HG03432 (cell line): ENCODE data around the gene EPHA3.

Experiments used
- ATAC-seq: cut with Tn5 transposase; IDR thresholded peaks from one replicate; pipeline ENCODE4 v1.9.1; 2021; ENCODE audit warnings: mild to moderate bottlenecking, moderate library complexity; ENCODE audit not compliant: unreplicated experiment

EPHA3 gene

DNA sequence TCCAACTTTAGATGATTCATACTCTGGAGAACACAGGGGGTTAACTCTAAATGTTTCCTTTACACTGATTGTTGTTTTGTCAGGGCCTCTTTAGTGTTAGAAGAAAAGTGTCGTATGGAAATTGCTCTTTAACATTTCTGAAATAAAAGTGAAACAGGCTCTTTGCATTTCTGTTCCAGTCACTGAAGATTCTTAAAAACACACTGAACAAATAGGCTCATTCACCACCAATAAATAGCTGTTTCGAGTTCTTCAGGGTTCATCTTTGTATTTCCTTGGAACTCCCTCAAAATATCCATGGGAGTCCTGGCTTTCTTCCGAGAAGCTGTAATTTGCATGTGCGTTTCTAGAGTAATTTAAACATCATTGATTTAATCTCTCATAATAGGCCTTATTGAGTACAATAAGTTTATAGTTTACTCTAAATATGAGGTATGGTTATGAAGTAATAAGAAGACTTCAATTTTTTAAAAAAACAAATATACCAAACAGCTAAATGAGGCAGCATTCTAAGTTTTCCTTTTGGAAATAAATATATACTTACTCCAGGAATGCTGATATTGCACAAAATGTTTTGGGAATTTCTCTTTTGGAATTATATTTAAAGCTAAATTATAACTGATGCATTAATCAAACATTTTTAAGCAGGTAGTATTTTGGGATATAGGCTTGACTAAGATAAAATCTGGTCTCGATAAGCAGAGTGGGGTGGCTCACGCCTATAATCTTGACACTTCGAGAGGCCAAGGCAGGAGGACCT lies 327.4 kb downstream of the EPHA3 start:
- ATAC-seq: no peak

DNA sequence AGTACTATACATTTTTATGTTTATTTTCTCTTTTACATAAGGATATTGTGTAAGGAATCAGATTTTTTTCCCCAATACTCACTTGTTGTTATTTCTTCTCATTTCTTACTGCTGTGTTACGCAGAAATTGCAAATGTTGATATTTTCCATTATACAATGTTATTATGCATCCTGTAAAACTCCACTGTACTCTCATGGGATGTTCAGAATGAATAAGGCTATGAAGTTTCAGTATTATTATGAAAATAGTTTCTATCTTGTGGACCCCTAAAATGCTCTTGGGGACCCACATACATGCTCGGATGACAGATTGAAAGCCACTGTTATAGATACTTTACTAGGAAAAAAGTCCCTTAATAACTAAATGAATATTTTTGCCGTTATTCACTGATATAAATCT lies 329.4 kb downstream of the EPHA3 start:
- no peak for ATAC-seq

DNA sequence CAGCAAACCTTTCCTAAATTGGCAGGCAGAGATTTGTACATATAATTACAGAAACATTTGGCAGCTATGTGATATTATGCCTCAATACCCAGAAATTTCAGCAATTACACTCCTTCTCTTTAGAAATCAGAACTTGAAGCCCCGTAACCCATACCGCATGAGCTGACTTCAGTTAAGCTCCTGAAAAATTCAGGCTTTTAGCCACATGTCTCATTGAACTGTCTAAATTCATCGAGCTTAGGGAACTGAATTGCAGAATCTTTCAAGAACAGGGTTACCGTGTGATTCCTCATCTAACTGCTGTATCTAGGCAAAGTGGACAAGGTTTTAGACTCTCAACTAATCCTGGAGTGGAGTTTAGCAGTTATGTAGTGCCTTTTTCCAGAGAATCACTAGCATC lies 333.0 kb downstream of the EPHA3 start:
- no peak for ATAC-seq

DNA sequence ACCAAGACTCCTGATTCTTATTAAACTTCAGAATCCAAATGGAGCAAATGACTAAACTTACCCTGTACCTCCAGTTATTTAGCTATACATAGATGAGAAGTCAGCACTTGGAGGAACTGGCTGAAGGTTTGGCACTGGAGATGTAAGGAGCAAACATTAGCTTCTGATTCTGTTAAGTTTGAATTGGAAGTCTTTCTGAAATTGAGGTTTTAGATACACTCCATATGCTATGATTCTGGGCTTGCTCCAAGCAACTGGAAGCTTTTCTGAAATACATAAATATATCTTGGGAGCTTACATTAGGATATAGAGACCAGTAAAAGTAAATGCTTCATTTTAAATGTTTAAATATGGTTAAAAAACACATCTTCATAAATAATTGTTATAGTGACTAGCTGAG lies 333.7 kb downstream of the EPHA3 start:
- ATAC-seq: no peak

DNA sequence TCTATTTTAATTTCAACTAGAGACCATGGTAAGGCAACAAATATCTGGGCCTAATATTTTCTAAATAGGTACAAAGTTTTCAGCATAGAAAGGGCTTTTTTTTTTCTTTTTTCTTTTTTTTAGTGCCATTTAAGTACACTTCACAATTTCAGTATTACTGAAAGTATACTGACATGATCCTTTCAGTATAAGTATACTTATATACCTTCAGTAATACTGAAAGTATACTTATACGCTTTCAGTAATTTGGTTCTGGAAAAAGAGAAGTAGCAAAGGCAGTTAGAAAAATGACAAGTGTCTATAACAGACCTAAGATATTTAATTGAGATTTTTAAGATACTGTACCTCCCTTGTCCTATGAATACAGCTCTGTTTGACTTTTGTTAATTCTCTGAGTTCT lies 339.2 kb downstream of the EPHA3 start:
- ATAC-seq: no peak

DNA sequence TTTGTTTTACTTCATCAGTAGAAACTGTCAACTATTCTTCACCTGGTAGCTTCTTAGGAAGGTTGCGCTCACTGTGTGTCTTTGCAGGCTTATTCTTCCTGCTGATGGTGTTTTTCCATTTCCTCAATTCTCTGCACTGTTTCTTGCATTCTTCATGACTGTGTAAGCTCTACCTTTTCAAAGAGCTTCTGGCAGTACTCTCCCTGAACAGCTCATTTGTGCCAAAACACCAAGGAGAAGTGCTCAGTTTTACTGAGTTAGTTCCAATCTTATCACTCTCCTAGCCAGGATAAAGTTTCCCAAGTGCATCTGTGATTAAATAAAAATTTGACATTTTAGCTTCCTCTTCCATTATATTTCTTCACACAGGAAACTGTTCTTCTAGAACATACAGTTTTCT lies 339.8 kb downstream of the EPHA3 start:
- ATAC-seq: no peak

DNA sequence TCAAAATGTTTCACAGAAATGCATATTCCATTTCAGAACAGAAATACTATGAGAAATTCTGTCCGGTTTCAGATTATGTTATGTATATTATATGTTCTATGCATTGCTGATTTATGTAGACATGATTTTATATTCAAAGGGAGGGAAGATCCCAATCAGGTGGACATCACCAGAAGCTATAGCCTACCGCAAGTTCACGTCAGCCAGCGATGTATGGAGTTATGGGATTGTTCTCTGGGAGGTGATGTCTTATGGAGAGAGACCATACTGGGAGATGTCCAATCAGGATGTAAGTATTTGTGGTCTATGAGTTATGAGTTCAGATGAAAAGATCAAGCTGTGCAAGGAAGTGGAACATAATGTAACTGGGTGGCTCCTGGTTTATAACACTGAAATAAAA lies 341.7 kb downstream of the EPHA3 start:
- ATAC-seq: no peak

DNA sequence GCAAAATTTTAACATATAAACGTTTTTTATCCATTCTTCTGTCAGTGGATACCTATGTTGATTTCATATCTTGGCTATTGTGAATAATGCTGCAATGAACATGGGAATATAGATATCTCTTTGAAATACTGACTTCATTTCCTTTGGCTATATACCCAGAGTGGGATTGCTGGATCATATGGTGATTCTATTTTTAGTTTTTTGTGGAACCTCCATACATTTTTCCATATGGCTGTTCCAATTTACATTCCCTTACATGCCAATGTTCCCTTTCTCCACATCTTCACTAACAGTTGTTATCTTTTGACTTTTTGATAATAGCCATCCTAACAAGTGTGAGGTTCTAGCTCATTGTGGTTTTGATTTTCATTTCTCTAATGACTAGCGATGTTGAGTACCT lies 344.6 kb downstream of the EPHA3 start:
- no peak for ATAC-seq

DNA sequence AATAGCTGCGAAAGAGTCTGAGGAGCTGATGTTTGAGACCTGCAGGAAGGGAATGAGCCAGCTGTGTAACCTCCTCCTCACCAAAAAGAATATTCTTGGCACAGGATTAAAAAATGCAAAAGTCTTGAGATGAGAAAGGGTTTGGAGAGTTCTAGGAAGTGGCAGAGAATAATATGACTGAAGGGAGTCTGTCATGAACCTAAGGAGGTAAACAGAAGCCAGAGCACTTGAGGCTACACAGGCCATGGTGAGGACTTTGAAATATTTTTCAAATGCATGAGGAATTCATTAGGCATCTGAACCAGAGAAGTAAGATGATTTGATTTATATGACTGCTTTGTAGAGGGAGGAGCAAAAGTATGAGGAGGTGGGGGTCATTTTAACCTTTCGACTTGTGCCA lies 347.8 kb downstream of the EPHA3 start:
- ATAC-seq: no peak

DNA sequence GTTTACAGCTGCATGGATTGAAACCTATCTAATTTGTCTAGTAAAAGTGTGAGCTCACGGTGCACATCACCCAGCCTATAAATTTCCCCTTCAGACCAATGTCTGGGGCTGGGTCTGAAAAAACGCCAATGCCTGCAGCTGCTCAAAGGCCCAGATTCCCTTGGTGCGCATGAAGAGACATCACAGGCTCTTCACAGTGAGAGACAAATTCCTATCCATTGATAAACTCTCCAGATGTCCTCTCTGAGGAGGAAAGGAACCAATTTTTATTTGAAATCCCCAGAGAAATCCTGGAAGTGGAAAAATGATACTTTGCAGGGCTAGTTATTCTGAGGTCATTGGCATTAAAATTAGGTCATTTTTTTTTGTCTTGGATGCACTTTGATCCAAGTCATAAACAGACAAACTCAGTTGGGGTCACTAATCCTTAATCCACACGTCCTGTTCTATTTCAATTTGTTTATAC lies 360.5 kb downstream of the EPHA3 start:
- ATAC-seq: no peak

DNA sequence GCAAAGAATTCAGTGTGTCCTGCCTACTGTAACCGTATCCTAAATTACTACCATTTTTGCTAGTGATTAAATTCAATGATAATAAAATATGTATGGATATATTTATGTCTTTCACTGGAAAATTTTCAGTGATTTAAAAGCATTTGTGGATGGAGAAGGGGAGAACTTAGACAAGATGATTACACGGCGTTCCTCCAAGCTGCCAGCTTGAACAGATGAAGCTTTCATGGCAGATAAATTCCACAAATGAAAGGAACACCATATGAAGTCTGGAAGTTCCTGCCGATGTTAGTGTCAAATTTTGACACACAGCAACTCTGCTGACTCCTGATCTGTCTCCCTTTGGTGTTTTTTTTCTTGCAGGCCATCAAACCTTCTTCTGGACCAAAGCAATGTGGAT lies 364.7 kb downstream of the EPHA3 start:
- no peak for ATAC-seq

DNA sequence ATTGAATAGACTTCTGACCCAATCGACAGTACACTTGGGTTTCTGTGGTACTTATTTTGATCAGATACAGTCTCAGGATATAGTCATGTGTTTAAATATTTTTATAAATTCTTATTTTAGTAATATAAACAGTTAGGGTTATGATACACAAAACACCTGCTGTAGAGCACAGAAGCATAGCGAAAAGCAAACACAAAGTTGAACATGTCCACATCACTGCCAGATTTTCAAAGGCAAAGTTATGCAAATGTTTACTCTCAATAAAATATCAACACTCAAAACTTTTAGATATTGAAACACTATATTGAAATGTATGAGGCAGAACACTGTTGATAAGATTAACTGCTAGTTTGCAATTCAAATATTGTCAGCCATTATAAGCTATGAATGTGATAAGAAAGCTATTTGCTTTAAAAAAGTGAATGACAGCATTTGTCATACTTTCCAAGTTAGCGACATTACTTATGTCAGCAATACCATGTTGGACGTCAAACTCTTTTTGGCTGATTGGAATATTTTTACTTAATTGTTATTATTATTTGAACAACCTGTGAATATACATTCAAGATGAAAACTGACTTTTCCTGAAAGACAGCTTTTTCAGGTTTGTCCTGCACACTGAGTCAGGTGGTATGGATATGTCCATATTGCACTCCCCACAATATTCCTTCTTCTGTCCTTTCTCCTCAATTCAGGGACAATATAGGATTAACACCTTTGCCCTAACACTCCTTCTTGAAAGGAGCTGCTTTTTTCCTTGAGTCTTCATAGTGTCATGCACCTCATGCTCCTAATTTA lies 367.1 kb downstream of the EPHA3 start:
- no peak for ATAC-seq

DNA sequence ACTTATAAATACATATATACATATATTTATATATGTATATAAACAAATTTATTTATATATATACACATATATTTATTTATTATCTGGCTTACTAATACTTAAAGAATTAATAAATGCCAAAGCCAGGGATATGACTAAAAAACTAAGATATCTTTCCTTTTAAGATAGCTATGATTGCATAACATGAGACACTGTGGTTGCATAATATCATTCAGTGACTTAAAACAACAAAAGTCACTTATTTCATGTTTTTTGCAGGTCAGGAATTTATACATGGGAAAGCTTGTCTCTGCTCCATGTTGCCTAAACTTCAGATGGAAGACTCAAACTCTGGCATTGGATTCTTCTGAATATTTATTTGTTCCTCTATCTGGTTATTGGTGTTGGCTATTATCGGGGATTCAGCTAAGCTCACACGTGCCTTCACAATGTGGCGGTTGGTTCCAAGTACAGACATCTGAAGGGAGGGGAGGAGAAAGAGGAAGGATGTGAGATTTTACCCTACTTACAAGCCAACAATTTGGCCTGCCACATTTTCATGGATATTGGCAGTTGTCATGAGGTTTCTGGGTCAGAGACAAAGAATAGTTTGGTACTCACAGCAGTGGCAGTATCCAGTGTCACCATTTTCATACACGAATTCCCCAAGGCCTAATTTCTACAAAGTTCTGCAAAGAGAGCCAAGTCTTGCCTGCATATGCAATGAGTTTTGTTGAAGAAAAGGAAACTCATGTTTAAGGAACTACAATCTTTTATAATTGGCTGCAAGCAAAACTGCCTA lies 381.6 kb downstream of the EPHA3 start:
- no peak for ATAC-seq

DNA sequence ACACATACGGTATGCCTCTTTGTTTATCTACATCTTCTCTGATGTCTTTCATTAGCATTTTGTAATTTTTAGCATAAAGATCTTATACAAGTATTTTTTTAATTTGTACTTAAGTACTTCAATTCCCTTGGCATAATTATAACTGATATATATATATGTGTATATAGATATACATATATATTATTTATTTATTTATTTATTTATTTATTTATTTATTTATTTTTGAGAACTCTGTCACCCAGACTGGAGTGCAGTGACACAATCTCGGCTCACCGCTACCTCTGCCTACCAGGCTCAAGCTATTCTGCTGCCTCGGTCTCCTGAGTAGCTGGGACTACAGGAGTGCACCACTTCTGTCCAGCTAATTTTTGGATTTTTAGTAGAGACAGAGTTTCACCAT lies 382.7 kb downstream of the EPHA3 start:
- no peak for ATAC-seq

DNA sequence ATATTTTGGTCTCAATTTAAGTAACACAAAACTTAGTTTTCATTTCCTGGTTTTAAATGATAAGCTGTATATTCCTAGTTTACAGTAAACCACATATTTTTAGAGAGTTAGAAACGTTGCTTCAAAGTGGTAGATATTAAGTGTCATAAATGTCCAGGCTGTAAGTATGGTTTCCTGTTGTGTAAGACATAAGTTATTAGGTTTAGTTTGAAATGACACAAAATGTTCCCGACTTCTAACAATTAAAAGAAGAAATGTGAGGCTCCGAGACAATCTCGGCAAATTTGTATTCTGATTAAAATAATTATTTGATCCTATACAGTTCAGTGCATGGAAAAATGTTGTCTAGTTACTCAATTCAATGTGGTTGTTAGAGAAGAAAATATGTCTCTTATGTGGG lies 387.3 kb downstream of the EPHA3 start:
- no peak for ATAC-seq

DNA sequence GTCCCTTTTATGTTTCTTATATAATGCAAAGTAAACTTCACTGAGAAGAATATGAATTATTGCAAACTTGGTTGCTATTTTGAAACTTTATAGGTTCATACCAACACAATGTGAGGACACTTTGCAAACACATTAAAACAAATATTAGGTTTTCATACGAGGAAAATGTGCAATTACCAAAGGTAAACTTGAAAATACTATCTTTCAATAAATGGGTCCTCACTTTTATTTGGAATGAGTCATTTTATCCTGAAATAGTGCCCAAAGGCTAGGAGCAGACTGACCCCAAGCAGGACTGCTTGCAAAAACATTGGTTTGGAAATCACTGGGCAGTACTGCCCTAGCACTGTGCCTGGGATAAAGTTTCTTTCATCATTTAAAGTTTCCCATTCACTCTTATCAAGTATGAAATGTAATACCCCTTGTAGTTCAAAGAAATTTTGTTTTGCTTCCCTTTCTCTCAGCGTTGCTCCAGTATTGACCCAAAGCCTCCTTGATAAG lies 396.5 kb downstream of the EPHA3 start:
- ATAC-seq: no peak

DNA sequence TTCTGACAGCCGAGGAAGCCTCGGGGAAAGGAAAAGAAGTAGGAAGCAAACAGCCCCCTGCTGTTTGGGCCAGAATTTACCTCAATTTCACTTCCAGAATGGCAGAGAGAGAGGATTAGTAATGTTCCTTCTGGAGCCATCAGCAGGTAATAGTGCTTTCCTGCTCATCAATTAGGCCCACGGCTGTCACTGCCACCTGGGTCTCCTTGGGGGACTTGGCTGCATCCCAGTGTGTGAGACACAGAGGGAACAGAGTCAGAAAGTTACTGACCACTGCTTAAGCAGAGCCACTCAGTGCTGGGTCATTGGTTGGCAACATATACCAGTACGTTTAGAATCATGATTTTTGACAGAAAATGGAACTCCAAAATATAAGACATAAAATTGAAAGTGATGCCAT lies 397.0 kb downstream of the EPHA3 start:
- ATAC-seq: no peak

DNA sequence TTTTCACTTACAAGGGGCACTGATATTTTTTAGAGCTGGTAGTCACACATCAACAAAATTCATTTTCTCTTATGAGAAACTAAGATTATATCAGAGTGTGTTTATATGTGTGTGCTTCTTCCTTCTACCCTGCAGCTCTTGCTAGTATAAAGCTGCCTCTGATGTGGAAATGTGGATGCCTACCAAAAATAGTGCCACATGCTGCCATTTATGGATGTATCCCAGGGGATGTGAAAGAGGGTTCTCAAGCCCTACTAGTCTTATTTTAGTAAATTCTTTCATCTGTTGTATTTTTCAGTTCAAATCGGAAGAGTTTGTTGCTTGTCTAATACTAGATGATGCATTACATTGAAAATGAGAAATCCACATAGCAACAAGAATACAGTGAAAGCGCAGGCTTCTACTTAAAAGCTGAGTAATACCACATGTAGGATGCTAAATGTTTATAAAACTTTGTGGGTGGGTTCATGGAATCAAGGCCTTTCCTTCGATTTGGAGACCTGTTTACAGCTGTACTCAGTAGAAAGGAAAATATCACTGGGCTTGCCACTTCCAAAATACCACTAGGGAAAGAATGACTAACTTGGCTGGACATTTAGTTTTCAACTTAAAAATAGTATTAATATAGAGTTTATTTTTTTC lies 399.2 kb downstream of the EPHA3 start:
- no peak for ATAC-seq

DNA sequence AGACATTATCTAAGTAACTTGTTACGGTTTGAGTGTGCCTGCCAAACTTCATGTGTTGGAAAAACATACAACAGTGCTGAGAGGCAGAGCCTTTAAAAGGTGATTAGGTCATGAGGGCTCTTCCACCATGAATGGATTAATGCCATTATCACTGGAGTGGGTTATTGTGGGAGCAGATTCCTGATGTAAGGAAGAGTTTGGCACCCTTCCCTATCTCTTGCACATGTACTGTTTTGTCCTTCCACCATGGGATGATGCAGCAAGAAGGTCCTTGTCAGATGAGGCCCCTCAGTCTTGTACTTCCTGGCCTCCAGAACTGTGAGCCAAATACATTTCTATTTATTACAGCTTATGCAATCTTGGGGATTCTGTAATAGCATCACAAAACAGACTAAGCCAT lies 413.9 kb downstream of the EPHA3 start:
- no peak for ATAC-seq

DNA sequence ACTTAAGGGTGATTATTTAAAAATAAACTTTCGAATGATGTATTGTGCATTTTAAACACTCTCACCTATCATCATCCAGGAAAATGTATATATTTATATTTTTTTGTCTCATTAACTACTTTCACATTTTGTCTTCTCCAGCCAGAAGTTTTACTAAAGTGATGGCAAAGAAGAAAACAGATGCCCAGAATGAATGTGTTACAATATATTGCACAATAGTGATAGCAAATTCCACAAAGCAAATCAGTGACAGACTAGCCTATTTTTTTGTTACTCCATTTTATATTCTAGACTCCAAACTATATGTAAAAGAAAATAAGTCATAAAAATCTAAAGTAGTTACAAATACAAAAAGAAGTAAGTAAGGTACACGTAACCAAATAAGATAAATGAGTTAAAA lies 414.7 kb downstream of the EPHA3 start:
- ATAC-seq: no peak

DNA sequence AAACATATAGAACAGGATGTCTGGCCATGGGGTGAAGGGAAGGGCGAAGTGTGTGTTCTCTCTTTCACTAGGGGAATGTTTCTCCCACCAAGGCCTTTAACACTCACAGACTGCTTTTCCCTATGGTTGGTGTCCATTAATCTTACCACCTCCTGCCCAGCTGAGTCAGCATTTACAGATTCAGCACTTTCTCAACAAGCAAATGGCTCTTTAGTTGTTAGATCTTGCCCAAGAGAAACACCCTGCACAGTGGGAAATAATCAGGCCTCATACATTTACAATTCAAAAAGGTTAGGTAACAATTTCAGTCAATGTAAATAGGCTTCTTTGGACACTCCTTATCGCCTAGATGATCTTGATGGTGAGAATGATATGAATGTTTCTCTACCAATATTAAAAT lies 418.2 kb downstream of the EPHA3 start:
- ATAC-seq: no peak
